SHP77 treated with DMSO at 0.1 percent for 48 hours (cell line): ENCODE data around the gene OTOP3.
"Not testable (repeated sequence)": the region's sequence is repeated elsewhere in the genome, so short reads cannot be mapped to it uniquely, and the experiment has no call there.

ENCODE experiments used
- DNase-seq: peaks from one replicate; lab custom pipeline; 2025; lab: John Stamatoyannopoulos, UW

Gene OTOP3, protein sequence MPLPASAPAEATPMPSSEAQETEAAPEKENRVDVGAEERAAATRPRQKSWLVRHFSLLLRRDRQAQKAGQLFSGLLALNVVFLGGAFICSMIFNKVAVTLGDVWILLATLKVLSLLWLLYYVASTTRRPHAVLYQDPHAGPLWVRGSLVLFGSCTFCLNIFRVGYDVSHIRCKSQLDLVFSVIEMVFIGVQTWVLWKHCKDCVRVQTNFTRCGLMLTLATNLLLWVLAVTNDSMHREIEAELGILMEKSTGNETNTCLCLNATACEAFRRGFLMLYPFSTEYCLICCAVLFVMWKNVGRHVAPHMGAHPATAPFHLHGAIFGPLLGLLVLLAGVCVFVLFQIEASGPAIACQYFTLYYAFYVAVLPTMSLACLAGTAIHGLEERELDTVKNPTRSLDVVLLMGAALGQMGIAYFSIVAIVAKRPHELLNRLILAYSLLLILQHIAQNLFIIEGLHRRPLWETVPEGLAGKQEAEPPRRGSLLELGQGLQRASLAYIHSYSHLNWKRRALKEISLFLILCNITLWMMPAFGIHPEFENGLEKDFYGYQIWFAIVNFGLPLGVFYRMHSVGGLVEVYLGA

DNA sequence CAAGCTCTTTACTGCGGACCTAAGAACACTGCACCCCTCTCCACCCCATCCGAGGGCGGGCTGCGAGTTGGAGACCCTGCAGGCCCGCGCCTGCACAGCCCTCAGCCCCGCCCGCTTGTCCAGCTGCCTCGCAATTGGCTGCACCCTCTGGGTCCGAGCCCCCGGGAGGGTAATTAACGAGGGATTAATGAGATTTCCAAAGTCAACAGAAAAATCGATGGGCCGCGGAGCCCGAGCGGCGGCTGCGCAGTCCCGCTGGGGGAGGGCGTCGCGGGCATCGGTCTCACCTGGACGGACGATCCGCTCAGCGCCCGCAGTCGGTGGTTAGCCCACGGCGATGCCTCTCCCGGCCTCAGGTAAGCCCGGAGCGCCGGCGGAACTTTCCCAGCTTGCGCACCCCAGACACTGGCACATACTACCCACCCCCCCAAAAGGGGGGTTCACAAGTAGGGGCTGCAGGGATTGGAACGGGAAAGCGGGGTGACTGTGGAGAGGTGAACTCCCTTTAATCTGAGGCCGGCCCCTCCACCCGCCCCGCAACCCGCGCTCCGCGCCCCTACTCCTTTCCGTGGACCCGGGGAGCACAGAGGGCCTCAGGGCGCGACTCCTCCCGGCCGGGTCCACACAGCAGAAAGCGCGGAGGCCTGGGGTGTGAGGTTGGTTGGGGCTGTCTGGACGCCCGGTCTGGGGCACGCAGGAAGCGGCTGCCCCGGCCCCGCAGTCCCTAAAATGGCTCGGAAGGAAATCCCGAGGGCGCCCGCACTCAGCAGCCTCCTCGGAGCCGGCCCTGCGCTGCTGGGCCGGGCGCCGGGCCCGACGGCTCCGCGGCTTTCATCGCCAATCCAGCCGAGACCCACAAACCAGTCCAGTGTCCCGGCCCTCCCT, at the start of gene OTOP3:
OTOP3 (plus strand) TSS at position 314 of the 885 bp plus-strand sequence; CDS start at position 338, 24 bp downstream.
- no peak for DNase-seq

DNA sequence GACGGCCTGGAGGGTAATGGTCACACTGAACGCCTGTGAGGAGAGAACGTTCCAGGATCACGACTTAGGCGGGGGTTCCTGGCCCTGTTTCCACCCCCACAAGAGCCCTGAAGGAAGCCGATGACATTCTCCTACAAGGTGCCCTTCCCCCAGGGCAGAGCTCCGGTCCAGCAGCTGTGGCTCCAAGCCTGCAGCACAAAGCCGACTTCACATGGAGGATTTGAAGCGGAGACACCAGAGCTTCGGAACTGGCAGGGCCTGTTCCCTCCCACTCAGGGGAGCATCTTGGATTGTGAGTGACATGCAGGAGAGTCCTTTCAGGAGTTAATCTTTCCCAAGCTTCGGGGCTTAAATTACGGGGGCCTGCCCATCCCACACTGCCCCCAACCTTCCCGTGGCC, 47.2 kb upstream of the OTOP3 start:
- no peak for DNase-seq

DNA sequence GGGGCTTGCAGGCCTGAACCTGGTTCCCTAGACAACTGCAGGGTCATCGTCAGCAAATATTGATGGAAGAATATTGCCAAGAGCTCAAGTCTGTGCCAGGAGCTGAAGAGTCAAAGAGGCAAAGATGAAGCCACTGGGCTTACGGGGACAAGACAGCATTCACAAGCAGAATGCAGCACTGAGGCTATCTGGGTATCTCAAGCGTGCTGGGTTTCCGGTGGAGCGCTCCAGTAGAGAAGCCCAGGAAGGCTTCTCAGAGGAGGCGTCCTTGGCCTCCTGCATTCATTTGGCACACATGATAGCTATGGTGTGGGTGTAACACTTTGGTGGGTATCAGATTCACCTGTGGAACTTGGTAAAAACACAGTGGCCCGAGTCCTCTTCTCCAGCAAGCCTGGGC, 45.1 kb upstream of the OTOP3 start:
- no peak for DNase-seq

DNA sequence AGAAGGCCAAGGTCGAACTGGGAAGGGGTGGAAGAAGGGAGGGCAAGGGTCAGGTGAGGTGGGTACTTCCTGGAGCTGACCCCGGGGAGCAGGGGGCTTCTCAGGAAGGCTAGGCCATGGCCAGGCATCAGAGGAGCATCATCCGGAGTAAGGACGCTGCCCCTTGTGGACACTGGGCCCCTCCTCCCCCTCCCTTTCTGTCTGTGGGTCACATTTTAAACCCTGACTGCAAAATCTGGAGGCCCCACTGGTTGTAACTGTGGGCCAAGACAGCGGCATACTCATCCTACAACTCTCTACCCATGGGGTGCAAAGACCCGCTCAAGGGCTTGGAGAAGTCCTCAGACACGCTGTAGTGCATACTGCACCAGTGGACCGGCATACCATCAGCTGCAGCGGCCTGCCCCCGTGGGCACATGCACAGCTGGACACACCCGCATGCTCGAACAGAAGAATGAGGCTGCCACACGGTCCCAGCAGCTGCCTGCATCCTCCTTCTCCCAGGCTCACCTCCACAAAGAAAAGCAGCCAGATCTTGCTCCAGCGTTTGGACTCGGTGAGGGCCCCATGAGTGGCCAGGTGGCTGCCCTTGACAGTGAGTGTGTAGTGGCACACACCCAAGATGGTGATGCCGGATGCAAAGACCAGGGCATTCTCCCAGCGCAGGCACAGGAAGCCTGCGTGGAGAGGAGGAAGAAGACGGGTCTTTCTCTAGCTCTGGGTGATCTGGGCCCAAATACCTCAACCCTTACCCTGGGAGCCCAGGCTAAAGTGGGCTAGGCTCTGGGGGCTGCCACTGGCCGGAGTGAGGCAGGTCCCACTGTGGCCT, 43.5 kb upstream of the OTOP3 start:
- DNase-seq = no peak

DNA sequence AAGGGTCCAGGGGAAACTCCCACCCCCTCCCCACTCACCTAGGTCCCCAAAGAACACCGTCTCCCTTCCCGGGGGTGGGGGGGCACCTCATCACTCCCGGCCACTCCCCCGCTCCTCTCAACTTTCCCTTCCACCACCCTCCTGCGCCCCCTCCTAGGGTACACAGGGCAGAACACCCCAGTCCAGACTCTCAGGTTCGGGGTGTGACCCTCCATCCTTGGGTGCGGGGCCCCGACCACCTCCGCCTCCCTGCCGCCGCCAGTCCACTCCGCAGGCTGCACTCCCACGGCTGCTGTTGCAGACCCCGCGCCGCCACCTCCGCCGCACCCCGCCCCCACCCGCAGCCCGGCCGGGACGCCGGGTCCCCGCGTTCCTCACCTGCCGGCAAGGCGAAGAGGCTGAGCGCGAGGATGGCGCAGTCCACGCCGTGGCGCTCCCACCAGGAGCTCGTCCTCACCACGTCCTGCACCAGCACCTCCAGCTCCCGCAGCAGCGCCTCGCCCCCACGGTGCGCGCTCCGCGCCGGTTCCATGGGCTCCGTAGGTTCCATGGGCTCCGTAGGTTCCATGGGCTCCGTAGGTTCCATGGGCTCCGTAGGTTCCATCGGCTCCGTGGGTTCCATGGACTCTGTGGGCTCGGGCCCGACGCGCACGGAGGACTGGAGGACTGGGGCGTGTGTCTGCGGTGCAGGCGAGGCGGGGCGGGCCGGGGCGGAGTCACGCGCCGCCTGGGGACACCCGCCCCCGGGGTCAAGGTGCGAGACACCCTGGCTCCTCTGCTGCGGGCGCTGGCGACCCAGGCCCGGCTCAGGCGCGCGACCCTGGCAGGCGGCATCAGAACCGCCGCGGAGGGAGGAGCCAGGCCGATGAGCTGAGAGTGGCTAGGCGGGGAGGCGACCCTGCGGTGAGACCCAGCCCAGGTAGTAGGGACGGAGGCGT, 42.5 kb upstream of the OTOP3 start, which contains the start of gene FADS6:
FADS6 (minus strand) TSS at position 660 of the 938 bp plus-strand sequence; CDS start at position 622, 38 bp downstream.
- no peak for DNase-seq

DNA sequence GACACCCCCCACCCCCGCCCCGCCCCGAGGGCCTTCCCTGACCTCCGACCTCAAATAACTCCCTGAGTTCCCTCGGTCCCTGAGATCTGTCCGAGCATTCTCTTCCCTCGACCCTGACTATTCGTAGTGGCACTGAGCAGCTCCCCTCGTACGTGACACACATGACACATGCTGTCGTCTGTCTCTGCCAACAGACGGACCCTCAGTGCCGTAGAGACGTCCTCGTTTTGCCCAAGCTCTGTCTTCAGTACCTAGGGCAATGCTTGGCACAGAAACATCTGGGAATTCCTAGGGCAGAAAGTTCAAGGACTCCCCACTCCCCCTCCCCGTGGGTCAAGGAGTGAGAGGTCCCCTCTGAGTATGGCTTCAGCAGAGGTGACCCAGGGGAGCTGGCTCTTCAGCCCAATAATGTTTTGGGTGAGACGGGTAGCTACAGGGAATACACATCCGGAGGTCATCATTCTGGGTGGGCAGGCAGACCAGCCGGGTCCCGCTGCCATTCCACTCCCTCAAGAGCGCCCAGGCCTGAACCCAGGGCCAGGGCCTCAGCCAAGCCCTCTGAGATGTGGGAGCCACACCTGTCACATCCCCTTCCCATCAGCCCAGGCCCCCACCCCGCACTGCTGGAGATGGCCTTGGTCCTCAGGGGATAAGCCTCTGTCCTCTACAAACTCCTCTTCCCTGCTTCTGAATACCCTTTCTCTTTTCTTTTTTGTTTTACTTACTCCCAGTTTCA, 41.6 kb upstream of the OTOP3 start:
- no peak for DNase-seq

DNA sequence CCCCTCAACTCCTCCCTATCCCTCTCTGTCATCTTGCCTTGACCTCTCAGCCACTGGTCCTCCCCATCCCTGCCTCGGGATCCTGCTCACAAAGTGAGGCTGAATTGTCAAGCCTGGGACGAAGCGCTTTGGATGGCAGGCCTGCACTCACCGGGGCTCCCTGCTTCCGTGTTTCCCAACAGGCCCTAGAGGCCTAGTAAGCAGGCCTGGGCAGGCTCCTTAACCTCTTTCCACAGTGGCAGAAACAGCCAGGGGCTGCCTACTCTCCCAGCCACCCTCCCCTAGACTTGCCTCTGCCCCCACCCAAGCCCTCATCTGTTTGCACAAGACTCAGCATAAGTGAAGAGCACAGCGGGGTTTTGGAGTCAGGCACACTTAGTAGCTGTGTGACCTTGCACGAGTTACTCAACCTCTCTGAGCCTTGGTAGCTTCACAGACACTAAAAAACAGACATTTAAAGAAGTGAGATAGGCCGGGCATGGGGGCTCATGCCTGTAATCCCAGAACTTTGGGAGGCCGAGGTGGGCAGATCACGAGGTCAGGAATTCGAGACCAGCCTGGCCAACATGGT, 37.2 kb upstream of the OTOP3 start:
- no peak for DNase-seq

DNA sequence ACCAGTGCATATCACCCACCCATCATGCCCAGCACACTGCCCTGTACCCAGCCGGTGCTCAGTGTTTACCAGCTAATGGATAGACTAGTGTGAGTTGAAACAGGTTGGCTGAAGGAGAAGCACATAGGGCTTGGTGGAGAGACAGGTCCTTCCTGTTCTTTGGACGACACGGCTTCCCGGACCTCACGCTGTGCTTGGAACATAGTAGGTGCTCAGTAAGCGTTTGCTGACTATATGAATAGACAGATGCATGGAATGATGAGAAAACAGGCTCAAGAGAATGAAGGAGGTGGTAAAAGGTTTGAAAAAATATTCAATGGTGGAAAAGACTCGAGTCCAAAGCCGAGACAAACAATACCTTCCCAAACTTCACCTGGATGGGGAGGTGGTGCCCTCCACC, 35.5 kb upstream of the OTOP3 start:
- no peak for DNase-seq

DNA sequence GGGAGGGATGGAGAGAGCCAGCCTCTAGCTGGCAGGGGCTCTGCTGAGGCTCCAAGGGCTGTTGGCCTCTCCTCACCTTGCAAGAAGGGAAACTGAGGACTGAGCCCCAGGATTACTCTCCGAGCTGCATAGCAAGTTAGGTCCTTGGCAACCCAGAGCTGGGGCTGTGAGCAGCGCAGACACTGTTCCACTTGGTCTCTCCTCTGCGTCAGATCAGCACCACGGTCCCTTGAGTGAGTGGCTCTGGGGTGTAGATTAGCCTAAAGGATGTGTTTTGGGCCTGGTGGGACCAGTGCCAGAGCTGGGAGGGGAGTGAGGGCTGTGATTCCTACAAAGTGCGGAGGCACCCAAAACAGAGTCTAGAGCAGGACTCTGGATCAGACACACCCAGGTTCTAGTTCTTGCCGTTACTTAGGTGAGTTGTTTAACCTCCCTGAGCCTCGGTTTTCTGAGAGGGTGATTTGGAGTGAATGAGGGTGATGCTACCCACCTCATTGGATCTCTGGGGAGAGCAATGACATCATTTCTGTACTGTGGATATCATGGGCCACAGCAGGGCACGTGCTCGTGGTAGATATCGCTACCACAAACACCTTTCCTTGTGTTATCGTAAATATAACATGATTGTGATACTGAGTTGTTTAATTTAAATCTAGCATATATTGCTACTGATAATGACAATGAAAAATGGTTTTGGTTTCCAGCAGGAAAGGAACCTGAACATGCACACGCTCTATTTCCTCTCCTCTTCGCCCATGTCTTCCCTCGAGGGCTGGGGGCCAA, 34.2 kb upstream of the OTOP3 start:
- no peak for DNase-seq

DNA sequence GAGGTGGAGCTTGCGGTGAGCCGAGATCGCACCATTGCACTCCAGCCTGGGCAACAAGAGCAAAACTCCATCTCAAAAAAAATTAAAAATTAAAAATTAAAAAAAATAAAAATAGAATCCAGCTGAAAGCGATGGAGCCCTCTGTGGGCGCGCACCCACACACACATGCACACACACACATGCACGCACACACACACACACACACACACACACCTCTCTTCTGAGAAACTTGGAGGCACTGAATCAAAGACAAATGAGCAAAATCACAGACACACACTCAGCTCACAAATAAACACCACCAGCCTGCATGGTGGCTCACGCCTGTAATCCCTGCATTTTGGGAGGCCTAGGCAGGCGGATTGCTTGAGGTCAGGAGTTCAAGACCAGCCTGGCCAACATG, 32.7 kb upstream of the OTOP3 start:
- DNase-seq = no peak

DNA sequence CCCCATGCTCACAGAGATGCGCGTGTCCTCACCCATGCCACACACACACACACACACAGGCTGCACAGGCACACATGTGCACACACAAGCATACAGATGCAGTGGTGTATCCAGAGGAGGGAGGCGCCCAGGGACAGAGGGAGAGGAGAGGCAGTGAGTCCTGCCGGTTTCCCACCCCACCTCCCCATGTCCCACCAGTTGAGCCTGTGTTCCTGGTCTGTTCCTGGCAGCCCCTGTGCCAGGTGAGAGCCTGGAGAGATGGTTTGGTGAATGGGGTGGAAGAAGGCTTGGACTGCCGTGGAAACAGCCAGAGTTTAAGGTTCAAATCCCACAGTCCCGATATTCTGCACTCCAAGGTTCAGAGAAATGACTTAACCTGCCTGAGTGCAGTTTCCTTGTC, 32.0 kb upstream of the OTOP3 start:
- no peak for DNase-seq

DNA sequence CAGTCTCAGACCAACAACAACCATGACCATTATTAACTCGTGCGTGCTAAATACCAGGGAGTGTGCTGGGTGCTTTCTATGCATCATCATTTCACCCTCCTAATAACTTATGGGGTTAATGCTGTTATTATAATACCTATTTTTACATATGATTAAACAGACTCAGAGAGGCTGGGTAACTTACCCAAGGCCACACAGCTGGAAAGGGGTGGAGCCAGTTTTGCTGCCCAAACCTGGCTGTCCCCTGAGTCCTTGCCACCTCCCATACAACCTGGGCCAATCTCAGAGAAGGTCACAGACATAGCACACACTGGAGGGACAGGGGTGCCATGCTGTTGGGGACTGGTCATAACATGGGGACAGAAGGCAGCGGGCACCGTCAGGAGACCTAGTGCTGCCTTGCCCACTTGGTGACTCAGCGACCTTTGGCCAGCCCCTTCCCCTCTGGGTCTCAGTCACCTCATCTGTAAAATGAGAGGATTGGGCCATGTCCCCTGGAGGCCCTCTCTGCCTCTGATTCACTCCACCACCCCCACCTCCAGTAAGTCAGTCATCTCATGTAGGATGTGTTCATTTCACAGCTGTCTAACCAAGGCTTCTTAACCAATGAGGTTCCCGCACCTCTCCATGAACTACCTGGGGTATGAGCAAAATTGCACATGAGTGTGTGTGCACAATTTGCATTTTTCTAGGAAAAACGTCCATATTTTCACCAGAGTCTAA, 30.9 kb upstream of the OTOP3 start:
- DNase-seq = no peak

DNA sequence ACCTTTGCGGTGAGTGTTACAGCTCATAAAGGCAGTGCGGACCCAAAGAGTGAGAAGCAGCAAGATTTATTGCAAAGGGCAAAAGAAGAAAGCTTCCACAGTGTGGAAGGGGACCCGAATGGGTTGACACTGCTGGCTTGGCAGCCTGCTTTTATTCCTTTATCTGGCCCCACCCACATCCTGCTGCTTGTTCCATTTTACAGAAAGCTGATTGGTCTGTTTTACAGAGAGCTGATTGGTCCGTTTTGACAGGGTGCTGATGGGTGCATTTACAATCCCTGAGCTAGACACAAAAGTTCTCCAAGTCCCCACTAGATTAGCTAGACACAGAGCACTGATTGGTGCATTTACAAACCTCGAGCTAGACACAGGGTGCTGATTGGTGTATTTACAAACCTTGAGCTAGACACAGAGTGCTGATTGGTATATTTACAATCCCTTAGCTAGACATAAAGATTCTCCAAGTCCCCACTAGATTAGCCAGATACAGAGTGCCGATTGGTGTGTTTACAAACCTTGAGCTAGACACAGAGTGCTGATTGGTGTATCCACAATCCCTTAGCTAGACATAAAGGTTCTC, 29.4 kb upstream of the OTOP3 start:
- not testable (repeated sequence) for DNase-seq

DNA sequence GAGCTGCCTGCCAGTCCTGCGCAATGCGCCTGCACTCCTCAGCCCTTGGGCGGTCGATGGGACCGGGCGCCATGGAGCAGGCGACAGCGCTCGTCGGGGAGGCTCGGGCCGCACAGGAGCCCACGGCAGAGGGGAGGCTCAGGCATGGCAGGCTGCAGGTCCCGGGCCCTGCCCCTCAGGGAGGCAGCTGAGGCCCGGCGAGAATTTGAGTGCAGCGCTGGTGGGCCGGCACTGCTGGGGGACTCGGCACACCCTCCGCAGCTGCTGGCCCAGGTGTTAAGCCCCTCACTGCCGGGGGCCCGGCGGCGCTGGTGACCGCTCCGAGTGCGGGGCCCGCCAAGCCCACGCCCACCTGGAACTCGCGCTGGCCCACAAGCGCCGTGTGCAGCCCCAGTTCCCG, 28.7 kb upstream of the OTOP3 start:
- no peak for DNase-seq

DNA sequence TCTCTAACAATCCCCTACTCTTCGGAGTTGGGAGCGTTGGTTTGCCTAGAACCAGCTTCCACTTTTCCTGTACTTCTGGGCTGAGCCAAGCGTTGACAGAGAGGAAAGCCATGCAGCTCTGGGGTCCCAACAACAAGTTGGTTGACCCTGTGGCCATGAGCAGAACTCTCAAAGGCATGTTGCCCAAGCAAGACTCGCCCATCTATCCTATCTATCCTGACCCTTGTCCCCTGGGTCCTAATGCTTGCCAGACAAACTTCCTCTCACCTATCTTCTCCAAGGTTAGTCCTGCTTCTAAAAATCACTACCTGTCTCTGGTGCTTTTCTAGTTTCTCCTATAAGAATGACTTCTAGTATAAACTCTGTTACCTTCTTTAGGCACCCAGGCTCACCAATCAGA, 26.6 kb upstream of the OTOP3 start:
- DNase-seq = not testable (repeated sequence)

DNA sequence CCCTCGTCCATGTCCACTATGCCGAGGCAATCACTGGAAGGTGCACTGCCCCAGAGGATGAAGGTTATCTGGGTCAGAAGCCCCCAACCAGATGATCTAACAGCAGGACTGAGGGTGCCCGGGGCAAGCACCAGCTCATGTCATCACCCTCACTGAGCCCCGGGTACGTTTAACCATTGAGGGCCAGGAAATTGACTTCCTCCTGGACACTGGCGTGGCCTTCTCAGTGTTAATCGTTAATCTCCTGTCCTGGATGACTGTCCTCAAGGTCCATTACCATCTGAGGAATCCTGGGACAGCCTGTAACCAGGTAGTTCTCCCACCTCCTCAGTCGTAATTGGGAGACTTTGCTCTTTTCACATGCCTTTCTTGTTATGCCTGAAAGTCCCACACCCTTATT, 24.3 kb upstream of the OTOP3 start:
- not testable (repeated sequence) for DNase-seq

DNA sequence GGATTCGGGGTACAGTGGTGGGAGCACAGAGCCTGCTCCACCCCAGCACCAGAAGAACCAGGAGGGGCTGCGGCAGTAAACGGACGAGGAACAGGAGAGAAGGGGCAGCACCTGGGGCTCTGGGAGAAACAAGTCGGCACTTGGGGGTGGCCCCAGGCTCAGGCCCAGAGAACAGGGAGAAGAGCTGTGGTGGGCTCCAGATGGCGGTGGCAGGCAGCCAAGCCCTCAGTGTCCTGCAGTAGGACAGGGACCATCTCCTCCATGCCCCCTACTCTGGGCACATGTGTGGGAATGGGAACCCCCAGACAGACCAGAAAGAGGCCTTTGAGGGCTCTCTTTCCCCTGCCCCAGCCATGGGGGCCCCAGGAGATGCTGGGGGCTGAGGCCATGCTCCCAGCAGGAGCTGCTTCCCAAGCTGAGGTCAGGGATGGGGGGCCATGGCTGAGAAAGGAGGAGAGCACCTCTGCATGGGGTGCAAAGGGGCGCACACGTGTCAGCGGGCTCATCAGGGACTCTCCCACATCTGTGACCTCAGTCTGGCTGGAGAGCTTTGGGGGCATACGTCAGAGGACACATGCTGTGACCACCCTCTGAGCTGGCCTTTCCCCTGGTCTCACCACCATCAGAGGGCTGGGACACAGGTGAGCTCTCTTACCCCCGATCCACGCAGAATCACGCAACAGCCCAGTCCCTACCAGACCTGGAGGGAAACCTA, 19.4 kb upstream of the OTOP3 start:
- no peak for DNase-seq
